Measurements from ENCODE around the gene PIGU.

DNA sequence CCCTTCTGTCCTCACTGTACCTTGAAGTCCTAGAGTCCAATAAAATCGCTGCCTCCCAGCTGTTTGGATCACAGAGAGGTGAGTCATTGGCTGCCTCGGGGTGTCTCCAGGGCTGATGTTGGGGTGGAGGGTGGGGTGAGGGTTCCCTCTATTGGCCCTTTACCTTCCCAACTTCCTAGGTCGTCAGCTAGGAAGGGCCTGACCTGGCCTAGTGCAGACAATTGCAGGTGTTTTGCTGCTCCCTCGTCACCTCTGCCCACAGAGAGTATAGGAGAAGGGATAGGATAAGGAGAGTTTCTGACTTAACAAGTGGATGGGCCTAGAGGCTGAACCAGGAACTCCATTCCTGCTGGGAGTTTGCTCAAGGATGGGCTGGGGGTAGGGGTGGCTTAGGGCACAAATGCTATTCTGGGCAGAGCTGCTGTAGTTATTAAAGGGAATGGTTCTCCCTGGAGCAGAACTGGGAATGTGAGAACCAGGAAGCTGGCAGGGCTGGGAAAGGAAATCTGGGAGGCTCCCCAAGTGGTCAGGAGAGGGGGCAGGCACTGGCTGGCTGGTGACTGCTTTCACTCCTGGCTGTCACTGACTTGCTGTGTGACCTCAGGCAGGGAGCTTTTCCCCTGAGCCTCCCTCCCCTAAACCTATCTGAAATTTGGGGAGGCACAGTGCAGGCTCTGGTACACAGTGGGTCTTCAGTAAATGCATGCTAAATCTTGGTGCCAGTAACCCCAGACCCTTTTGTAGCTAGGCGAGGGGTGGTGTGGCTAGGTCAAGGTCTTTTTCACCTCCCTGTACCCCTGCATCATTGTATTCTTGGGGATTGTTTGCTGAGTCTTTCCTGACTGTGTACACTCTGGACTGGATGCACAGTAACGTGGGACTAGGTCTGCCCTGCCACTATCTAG, 28.8 kb upstream of the PIGU start:
- TF ChIP-seq, protein P1, sequence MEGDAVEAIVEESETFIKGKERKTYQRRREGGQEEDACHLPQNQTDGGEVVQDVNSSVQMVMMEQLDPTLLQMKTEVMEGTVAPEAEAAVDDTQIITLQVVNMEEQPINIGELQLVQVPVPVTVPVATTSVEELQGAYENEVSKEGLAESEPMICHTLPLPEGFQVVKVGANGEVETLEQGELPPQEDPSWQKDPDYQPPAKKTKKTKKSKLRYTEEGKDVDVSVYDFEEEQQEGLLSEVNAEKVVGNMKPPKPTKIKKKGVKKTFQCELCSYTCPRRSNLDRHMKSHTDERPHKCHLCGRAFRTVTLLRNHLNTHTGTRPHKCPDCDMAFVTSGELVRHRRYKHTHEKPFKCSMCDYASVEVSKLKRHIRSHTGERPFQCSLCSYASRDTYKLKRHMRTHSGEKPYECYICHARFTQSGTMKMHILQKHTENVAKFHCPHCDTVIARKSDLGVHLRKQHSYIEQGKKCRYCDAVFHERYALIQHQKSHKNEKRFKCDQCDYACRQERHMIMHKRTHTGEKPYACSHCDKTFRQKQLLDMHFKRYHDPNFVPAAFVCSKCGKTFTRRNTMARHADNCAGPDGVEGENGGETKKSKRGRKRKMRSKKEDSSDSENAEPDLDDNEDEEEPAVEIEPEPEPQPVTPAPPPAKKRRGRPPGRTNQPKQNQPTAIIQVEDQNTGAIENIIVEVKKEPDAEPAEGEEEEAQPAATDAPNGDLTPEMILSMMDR (IDR thresholded peaks at IDR 0.05): peak in 1 of 4 donors; percentile 10
- no peak for TF ChIP-seq POLR2A (IDR thresholded peaks at IDR 0.05)
